Lower lobe of right lung (tissue), 2 donors: ENCODE results near the gene FOCAD. TPM values are rescaled to one million over a fixed set of nuclear protein-coding genes. Genes with fewer than 3 reads are reported as not detected.
A peak's percentile ranks its signal among the peaks of the same experiment; 100 is the strongest.

Experiments used
- ATAC-seq, 2 donors: fragments of 200-7000 bp; cut with Tn5 transposase; one replicate each; pipeline ENCODE4 v1.9.1; 2020 to 2022; ENCODE audit warnings: mild to moderate bottlenecking in 2 of 2, moderate library complexity in 2 of 2
- DNase-seq: peaks from one replicate; pipeline ENCODE4 v3.0.0-alpha.2; 2020
- H3K27ac ChIP-seq: fragments of 200-600 bp; one replicate; pipeline ENCODE4 v1.8.0; 2022
- H3K27me3 ChIP-seq: fragments of 200-600 bp; one replicate; pipeline ENCODE4 v1.8.0; 2022; ENCODE audit warnings: low read depth
- H3K36me3 ChIP-seq: fragments of 200-600 bp; one replicate; pipeline ENCODE4 v1.8.0; 2022; ENCODE audit warnings: mild to moderate bottlenecking
- H3K4me1 ChIP-seq: fragments of 200-600 bp; one replicate; pipeline ENCODE4 v1.8.0; 2022
- H3K4me3 ChIP-seq: fragments of 200-600 bp; one replicate; pipeline ENCODE4 v1.8.0; 2022; ENCODE audit warnings: mild to moderate bottlenecking
- H3K9me3 ChIP-seq: fragments of 200-600 bp; one replicate; pipeline ENCODE4 v1.8.0; 2022
- CTCF ChIP-seq: fragments of 200-600 bp; IDR thresholded peaks from one replicate; pipeline ENCODE4 v1.8.0; 2022; ENCODE audit warnings: antibody characterized with exemption, mild to moderate bottlenecking
- intact Hi-C: fragments of 100-400 bp; cut with DNase I; formaldehyde crosslinking; loops from one replicate; pipeline ENCODE4 v1.11.0; 2022
- long read RNA-seq: library from polyadenylated mRNA; unstranded; transcript quantifications from one replicate; pipeline ENCODE4 v2.0.0, GENCODE V29; 2021
- total RNA-seq: library from RNA; stranded (reverse); fragmentation: NEBNext Ultra II Directional; extraction: Animal tissue kit (Norgen Biotek cat#: 25700); gene quantifications from one replicate; pipeline ENCODE4 v1.2.1, GENCODE V29; 2021
- donor health status: DM: no; HTN: yes; CAD: no; lungs with severe emphysema.

FOCAD gene
- total RNA-seq, result 29.5 TPM
- long read RNA-seq, full-length matches to known transcripts, result 2 of 104 reads
- long read RNA-seq, partial matches to known transcripts, result 83 of 104 reads
- long read RNA-seq, other reads (novel, unspliced or antisense), result 19 of 104 reads

- ATAC-seq, result peak; percentile 99 to 100
- H3K27me3 ChIP-seq, result no peaks in the 10 kb centered on the region
- no peak for TF ChIP-seq CTCF
- H3K27ac ChIP-seq, result peak within 1 kb of the TSS; percentile 94
- peak within 1 kb of the TSS; percentile 89 for H3K4me3 ChIP-seq
- DNase-seq, result peak; percentile 96
- H3K9me3 ChIP-seq, result no peaks in the 10 kb centered on the region
- peaks cover 20% of the 10 kb centered on the region for H3K4me1 ChIP-seq
- no peaks in the 10 kb centered on the region for H3K36me3 ChIP-seq
- intact Hi-C loops, result no loop called here
Measured at GRCh38 chr9:20684035-20684874, at the start of gene FOCAD. Gene FOCAD, plus strand, starts transcription at chr9:20684259. Its CDS starts 31,095 bp downstream, at chr9:20715354.

- no peaks in the 10 kb centered on the region for H3K36me3 ChIP-seq
- H3K4me1 ChIP-seq, result no peaks in the 10 kb centered on the region
- TF ChIP-seq CTCF, result no peak
- H3K27me3 ChIP-seq, result no peaks in the 10 kb centered on the region
- intact Hi-C loops, result no loop called here
- no peaks in the 10 kb centered on the region for H3K9me3 ChIP-seq
- DNase-seq (no peak), ATAC-seq (no peak)
- no peak overlapping the region for H3K4me3 ChIP-seq
- H3K27ac ChIP-seq, result no peak overlapping the region
Measured at GRCh38 chr9:20634895-20635294, 49.2 kb upstream of the FOCAD start.

GRCh38 chr9:20636888-20637440 lies 47.1 kb upstream of the FOCAD start:
- no peak overlapping the region for H3K4me3 ChIP-seq
- no peaks in the 10 kb centered on the region for H3K9me3 ChIP-seq
- no peaks in the 10 kb centered on the region for H3K4me1 ChIP-seq
- intact Hi-C loops, result no loop called here
- ATAC-seq (no peak), DNase-seq (no peak)
- TF ChIP-seq CTCF, result no peak
- no peaks in the 10 kb centered on the region for H3K36me3 ChIP-seq
- no peak overlapping the region for H3K27ac ChIP-seq
- no peaks in the 10 kb centered on the region for H3K27me3 ChIP-seq

GRCh38 chr9:20640331-20641187 lies 43.5 kb upstream of the FOCAD start:
- Histone ChIP-seq H3K4me1 (no peaks in the 10 kb centered on the region), H3K36me3 (no peaks in the 10 kb centered on the region), H3K4me3 (no peak overlapping the region), H3K9me3 (no peaks in the 10 kb centered on the region), H3K27ac (no peak overlapping the region), H3K27me3 (no peaks in the 10 kb centered on the region)
- ATAC-seq, result no peak
- no peak for TF ChIP-seq CTCF
- DNase-seq, result peak; percentile 51
- intact Hi-C loops, result no loop called here

- H3K27ac ChIP-seq, result no peak overlapping the region
- DNase-seq, result no peak
- H3K4me1 ChIP-seq, result no peaks in the 10 kb centered on the region
- H3K9me3 ChIP-seq, result no peaks in the 10 kb centered on the region
- TF ChIP-seq CTCF, result no peak
- ATAC-seq, result no peak
- no peaks in the 10 kb centered on the region for H3K27me3 ChIP-seq
- H3K36me3 ChIP-seq, result no peaks in the 10 kb centered on the region
- no peak overlapping the region for H3K4me3 ChIP-seq
- intact Hi-C loops, result no loop called here
Measured at GRCh38 chr9:20642045-20642444, 42.0 kb upstream of the FOCAD start.
